Stimulated activated CD4-positive, alpha-beta T cell treated with anti-CD3 and anti-CD28 coated beads, Interleukin-2, amount 100 ng/mL, for 24 hours (primary cell): Measurements from ENCODE around the gene RSPH10B2.
"Not testable (repeated sequence)": the region's sequence is repeated elsewhere in the genome, so short reads cannot be mapped to it uniquely, and the experiment has no call there.

Experiments
- DNase-seq, 2 donors: peaks; one replicate each; pipeline ENCODE4 v3.0.0-alpha.2; 2020

RSPH10B2 gene

GRCh38 chr7:6792113-6792872, 38.4 kb downstream of the RSPH10B2 start:
- not testable (repeated sequence) for DNase-seq

GRCh38 chr7:6794276-6794675, 40.4 kb downstream of the RSPH10B2 start:
- not testable (repeated sequence) for DNase-seq

GRCh38 chr7:6797218-6797617, 43.3 kb downstream of the RSPH10B2 start:
- DNase-seq, result not testable (repeated sequence)

GRCh38 chr7:6798047-6798446, 44.1 kb downstream of the RSPH10B2 start:
- DNase-seq, result not testable (repeated sequence)

GRCh38 chr7:6799887-6800286, 46.0 kb downstream of the RSPH10B2 start:
- DNase-seq, result not testable (repeated sequence)

GRCh38 chr7:6800331-6800730, 46.4 kb downstream of the RSPH10B2 start:
- not testable (repeated sequence) for DNase-seq

GRCh38 chr7:6807393-6807918, 53.6 kb downstream of the RSPH10B2 start:
- not testable (repeated sequence) for DNase-seq

GRCh38 chr7:6807959-6808358, 54.1 kb downstream of the RSPH10B2 start:
- DNase-seq, result not testable (repeated sequence)

GRCh38 chr7:6813011-6813410, 59.1 kb downstream of the RSPH10B2 start:
- not testable (repeated sequence) for DNase-seq

- not testable (repeated sequence) for DNase-seq
These were observed 61.6 kb downstream of the RSPH10B2 start for GRCh38 chr7:6815470-6815869.

GRCh38 chr7:6821622-6822021, 67.7 kb downstream of the RSPH10B2 start:
- not testable (repeated sequence) for DNase-seq

GRCh38 chr7:6825236-6826125, 71.6 kb downstream of the RSPH10B2 start:
- not testable (repeated sequence) for DNase-seq

- DNase-seq, result peak; percentile 83 to 92
These were observed 72.2 kb downstream of the RSPH10B2 start, which contains the start of gene CCZ1B for GRCh38 chr7:6826151-6826550. Gene CCZ1B, minus strand, starts transcription at chr7:6826275. Its CDS starts 78 bp downstream, at chr7:6826197.

GRCh38 chr7:6827180-6827579, 73.3 kb downstream of the RSPH10B2 start:
- not testable (repeated sequence) for DNase-seq

GRCh38 chr7:6829616-6830015, 75.7 kb downstream of the RSPH10B2 start:
- not testable (repeated sequence) for DNase-seq

GRCh38 chr7:6830026-6830425, 76.1 kb downstream of the RSPH10B2 start:
- not testable (repeated sequence) for DNase-seq

GRCh38 chr7:6831018-6831725, 77.3 kb downstream of the RSPH10B2 start:
- no peak for DNase-seq

- DNase-seq, result no peak
These were observed 79.7 kb downstream of the RSPH10B2 start for GRCh38 chr7:6833636-6834035.

- DNase-seq, result not testable (repeated sequence)
These were observed 81.6 kb downstream of the RSPH10B2 start for GRCh38 chr7:6835521-6835920.

- not testable (repeated sequence) for DNase-seq
These were observed 83.2 kb downstream of the RSPH10B2 start for GRCh38 chr7:6837081-6837480.

GRCh38 chr7:6842278-6842921, 88.5 kb downstream of the RSPH10B2 start:
- DNase-seq, result not testable (repeated sequence)

GRCh38 chr7:6843092-6843491, 89.2 kb downstream of the RSPH10B2 start:
- DNase-seq, result not testable (repeated sequence)
